GM12878 (cell line): Measurements from ENCODE around the gene PREX1. TPM values are rescaled to one million over a fixed set of nuclear protein-coding genes. Genes with fewer than 3 reads are reported as not detected.
A peak's percentile ranks its signal among the peaks of the same experiment; 100 is the strongest.

Source experiments
- ATAC-seq: fragments of 200-7000 bp; cut with Tn5 transposase; 3 replicates; pipeline ENCODE4 v1.9.1; 2020; ENCODE audit warnings: mild to moderate bottlenecking, moderate library complexity
- BruUV-seq: library from RNA; stranded (reverse); fragments of 400-500 nt; replicated peaks from 2 replicates; lab custom pipeline; 2021; lab: Mats Ljungman, UMichigan
- CTCF ChIA-PET: fragments of 300-600 bp; sonication (Branson Sonifier 250); formaldehyde crosslinking; extraction: SDS; loops from one replicate; lab custom pipeline; 2021; ENCODE audit warnings: inconsistent platforms; lab: Yijun Ruan, JAX
- POLR2A ChIA-PET: fragments of 350-600 bp; formaldehyde crosslinking; extraction: SDS; loops from one replicate; lab custom pipeline; 2021; ENCODE audit warnings: inconsistent platforms; lab: Charles Lee
- RAD21 ChIA-PET: fragments of 300-600 bp; sonication (Branson Sonifier 250); formaldehyde crosslinking; loops from one replicate; lab custom pipeline; 2023; ENCODE audit warnings: antibody characterized with exemption; ENCODE audit not compliant: unreplicated experiment; lab: Charles Lee
- SMC1A ChIA-PET: fragments of 300-600 bp; sonication (Branson Sonifier 250); formaldehyde crosslinking; loops from one replicate; lab custom pipeline; 2023; ENCODE audit not compliant: unreplicated experiment, uncharacterized antibody; lab: Charles Lee
- DNase-seq: peaks from one replicate; pipeline ENCODE4 v3.0.0-alpha.2; 2011; ENCODE audit warnings: low read depth, low spot score
- FAIRE-seq: peaks from 3 replicates; lab custom pipeline; 2011; peaks lifted over from hg19 to GRCh38; lab: Jason Lieb, UNC
- H2AFZ ChIP-seq: 2 replicates; pipeline ENCODE4 v1.6.0; 2011; ENCODE audit warnings: low read depth, low read length, control low read depth; ENCODE audit not compliant: control insufficient read depth
- H3K27ac ChIP-seq: 2 replicates; pipeline ENCODE4 v1.5.1; 2011; ENCODE audit warnings: control low read depth; ENCODE audit not compliant: control insufficient read depth, insufficient read depth
- H3K27me3 ChIP-seq, 2 experiments: replicated peaks in 1 of 2; 2 replicates each; pipeline versions ENCODE4 v1.6.0 to v1.6.1; 2011; ENCODE audit warnings: low read length in 1 of 2; ENCODE audit not compliant: control insufficient read depth in 2 of 2, insufficient read depth in 2 of 2
- H3K36me3 ChIP-seq, 2 experiments: 2 replicates each; pipeline ENCODE4 v1.5.1; 2011; ENCODE audit warnings: low read length in 1 of 2; ENCODE audit not compliant: control insufficient read depth in 2 of 2, insufficient read depth in 2 of 2
- H3K4me1 ChIP-seq: 2 replicates; pipeline ENCODE4 v1.6.1; 2011; ENCODE audit warnings: mild to moderate bottlenecking, low read length, moderate library complexity, mixed read lengths; ENCODE audit not compliant: control insufficient read depth, insufficient read depth
- H3K4me2 ChIP-seq: 2 replicates; pipeline ENCODE4 v1.6.0; 2011; ENCODE audit warnings: control low read depth; ENCODE audit not compliant: control insufficient read depth, insufficient read depth
- H3K4me3 ChIP-seq: fragments of 200-600 bp; sonication (generic); 2 replicates; pipeline ENCODE4 v1.5.1; 2016
- H3K79me2 ChIP-seq: 2 replicates; pipeline ENCODE4 v1.6.0; 2011; ENCODE audit warnings: low read length; ENCODE audit not compliant: control insufficient read depth, insufficient read depth
- H3K9ac ChIP-seq: 2 replicates; pipeline ENCODE4 v1.8.0; 2011; ENCODE audit warnings: low read length, control low read depth, mixed read lengths; ENCODE audit not compliant: control insufficient read depth, insufficient read depth
- H3K9me3 ChIP-seq: replicated peaks from 3 replicates; pipeline ENCODE4 v1.5.1; 2011; ENCODE audit warnings: mild to moderate bottlenecking, low read length; ENCODE audit not compliant: control insufficient read depth, insufficient read depth
- H4K20me1 ChIP-seq: 2 replicates; pipeline ENCODE4 v1.6.0; 2011; ENCODE audit not compliant: control insufficient read depth, insufficient read depth
- BACH1 ChIP-seq: fragments of 450-650 bp; IDR thresholded peaks from 2 replicates; pipeline ENCODE4 v1.6.1; 2017; ENCODE audit warnings: mild to moderate bottlenecking, borderline replicate concordance
- CHD4 ChIP-seq: fragments of 200-600 bp; sonication (generic); IDR thresholded peaks from 2 replicates; pipeline ENCODE4 v1.6.1; 2016; ENCODE audit warnings: mild to moderate bottlenecking
- CREM ChIP-seq: IDR thresholded peaks from 2 replicates; pipeline ENCODE4 v1.6.1; 2014; ENCODE audit warnings: antibody characterized with exemption, low read depth
- EGR1 ChIP-seq, 2 experiments: IDR thresholded peaks; 1 replicate in 1 of 2; 2 replicates in 1 of 2; pipeline ENCODE4 v1.6.1; 2011 to 2012; ENCODE audit warnings: low read depth in 2 of 2, low read length in 2 of 2, borderline replicate concordance in 1 of 2, mild to moderate bottlenecking in 1 of 2, moderate library complexity in 1 of 2
- EP300 ChIP-seq, 2 experiments: fragments of 150-350 bp in 1 of 2; IDR thresholded peaks; 2 replicates each; pipeline ENCODE4 v1.6.1; 2011 to 2012; ENCODE audit warnings: low read depth in 2 of 2, low read length in 2 of 2, borderline replicate concordance in 1 of 2, improper control_type of control experiment in 1 of 2, inconsistent platforms in 1 of 2; ENCODE audit not compliant: control insufficient read depth in 1 of 2
- HCFC1 ChIP-seq: fragments of 150-350 bp; IDR thresholded peaks from 2 replicates; pipeline ENCODE4 v1.6.1; 2014; ENCODE audit warnings: low read length
- MEF2A ChIP-seq: IDR thresholded peaks from 2 replicates; pipeline ENCODE4 v1.6.1; 2011; ENCODE audit warnings: low read depth, mild to moderate bottlenecking, low read length, moderate library complexity; ENCODE audit not compliant: insufficient read depth
- MEF2B ChIP-seq: fragments of 450-650 bp; IDR thresholded peaks from 2 replicates; pipeline ENCODE4 v1.6.1; 2018; ENCODE audit warnings: mild to moderate bottlenecking, moderate library complexity; ENCODE audit not compliant: partially characterized antibody, poor library complexity, severe bottlenecking
- NFXL1 ChIP-seq: fragments of 450-650 bp; IDR thresholded peaks from 2 replicates; pipeline ENCODE4 v1.6.1; 2017; ENCODE audit warnings: antibody characterized with exemption, mild to moderate bottlenecking, borderline replicate concordance
- POLR2AphosphoS2 ChIP-seq: IDR thresholded peaks from 2 replicates; pipeline ENCODE4 v1.6.1; 2011; ENCODE audit warnings: low read depth, mild to moderate bottlenecking, low read length, improper control_type of control experiment, moderate library complexity
- RCOR1 ChIP-seq: conservative IDR thresholded peaks from 2 replicates; pipeline ENCODE4 v1.6.1; 2012; ENCODE audit warnings: low read depth, low read length, improper control_type of control experiment
- SMARCA5 ChIP-seq: fragments of 450-650 bp; IDR thresholded peaks from 2 replicates; pipeline ENCODE4 v1.6.1; 2017; ENCODE audit warnings: mild to moderate bottlenecking
- SMC3 ChIP-seq: IDR thresholded peaks from 2 replicates; pipeline ENCODE4 v1.6.1; 2011; ENCODE audit warnings: low read length, improper control_type of control experiment, borderline replicate concordance
- SPI1 ChIP-seq: IDR thresholded peaks from 2 replicates; pipeline ENCODE4 v1.6.1; 2011; ENCODE audit warnings: low read depth, mild to moderate bottlenecking, low read length, moderate library complexity, borderline replicate concordance; ENCODE audit not compliant: insufficient read depth
- TCF12 ChIP-seq: IDR thresholded peaks from 2 replicates; pipeline ENCODE4 v1.6.1; 2011; ENCODE audit warnings: low read depth, mild to moderate bottlenecking, low read length
- WGBS: methylation state at CpG from one replicate; pipeline ENCODE4 v1.1.6; 2016; ENCODE audit warnings: low lambda C conversion rate; ENCODE audit not compliant: insufficient replicate concordance, insufficient coverage; ENCODE audit errors: missing lambda C conversion rate; 5-methylcytosine and 5-hydroxymethylcytosine counted together
- in situ Hi-C: fragments of 300-500 bp; cut with MboI; formaldehyde crosslinking; loops from 9 replicates; pipeline ENCODE4 v1.14.3; 2018; ENCODE audit warnings: mixed read lengths
- intact Hi-C: fragments of 100-400 bp; cut with micrococcal nuclease; formaldehyde crosslinking; loops from one replicate; pipeline ENCODE4 v1.14.2; 2022; ENCODE audit not compliant: unreplicated experiment
- polyA plus RNA-seq, 11 experiments: library from polyadenylated mRNA; depleted of rRNA in 4 of 11; unstranded in 6 of 11; stranded (reverse) in 5 of 11; fragments of >200 nt; fragmentation: Nextera tagmentation in 4 of 11; fragmentation: Illumina TruSeq in 1 of 11; extraction: Ambion mirVana in 4 of 11; extraction: Trizol in 1 of 11; gene quantifications; 1 replicate in 1 of 11; 2 replicates in 10 of 11; pipeline versions ENCODE4 v1.2.1 to v1.2.3, GENCODE V29; 2011 to 2016; ENCODE audit warnings: inconsistent platforms in 2 of 11, missing spikeins in 2 of 11, low read depth in 1 of 11
- total RNA-seq, 4 experiments: library from RNA; depleted of rRNA in 3 of 4; stranded (reverse); fragments of >200 nt in 3 of 4; fragmentation: Illumina TruSeq in 1 of 4; extraction: Trizol in 1 of 4; gene quantifications; 2 replicates each; pipeline versions ENCODE4 v1.2.1 to v1.2.3, GENCODE V29; 2013 to 2021

The PREX1 gene
- total and polyA plus RNA-seq, 10 of the 15 experiments (the other 5 are each of a cell fraction or from before 2014, with no cell fraction given): 2.6 to 114 (median 38.9) TPM

- H2AFZ ChIP-seq: no peak overlapping the region
- H3K27ac ChIP-seq: no peak overlapping the region
- H3K4me3 ChIP-seq: no peak overlapping the region
- SMC1A ChIA-PET: interaction anchor here (1.0 kb wide), 1 partner anchor 58 kb away, joined by 3 read pairs; no protein-coding TSS in a partner anchor
- in situ Hi-C loops (no loop called here), intact Hi-C loops (no loop called here)
- DNase-seq (no peak), FAIRE-seq (no peak), ATAC-seq (peak; percentile 77)
- H4K20me1 ChIP-seq: no peaks in the 10 kb centered on the region
- 71% methylated on average over 14 of the region's 14 CpGs for WGBS
- RAD21 ChIA-PET: no interaction called here
- H3K9ac ChIP-seq: no peak overlapping the region
- no peaks in the 10 kb centered on the region for H3K79me2 ChIP-seq
- no TSS peak for BruUV-seq
- CTCF ChIA-PET: interaction anchor here (1.2 kb wide), 1 partner anchor 22 kb away, joined by 3 read pairs; no protein-coding TSS in a partner anchor
- no peak overlapping the region for H3K4me2 ChIP-seq
- TF ChIP-seq CHD4 (no peak), TCF12 (no peak), SMC3 (no peak), POLR2AphosphoS2 (no peak), SPI1 (peak; percentile 29; the same call in 1 of the 2 replicates)
- peaks cover 42 to 43% of the 10 kb centered on the region in 2 experiments for H3K36me3 ChIP-seq
- no peaks in the 10 kb centered on the region for H3K4me1 ChIP-seq
- H3K27me3 ChIP-seq: no peaks in the 10 kb centered on the region
- POLR2A ChIA-PET: no interaction called here
- no peaks in the 10 kb centered on the region for H3K9me3 ChIP-seq
Observed at GRCh38 chr20:48679599-48679998, 148.2 kb downstream of the PREX1 start.

- no peak overlapping the region for H3K4me3 ChIP-seq
- WGBS: 94% methylated on average over 3 of the region's 3 CpGs
- CTCF ChIA-PET: interaction anchor here (1.2 kb wide), 1 partner anchor 22 kb away, joined by 3 read pairs; no protein-coding TSS in a partner anchor
Observed at GRCh38 chr20:48679011-48679410, 148.8 kb downstream of the PREX1 start.

More at GRCh38 chr20:48679011-48679410, 148.8 kb downstream of the PREX1 start:
- in situ Hi-C loops: no loop called here
- Histone ChIP-seq H3K4me1 (no peaks in the 10 kb centered on the region), H3K27ac (no peak overlapping the region), H3K27me3 (no peaks in the 10 kb centered on the region)
- FAIRE-seq: no peak
- no TSS peak for BruUV-seq
- ATAC-seq: no peak
- RAD21 ChIA-PET: no interaction called here
- TF ChIP-seq EGR1 (IDR thresholded peaks at IDR 0.05; ENCODE audit: borderline replicate concordance in 1 of 2, low read depth in 2 of 2, low read length in 2 of 2) (no peak), NFXL1 (peak; percentile 62; the same call in 1 of the 2 replicates), MEF2A (no peak), RCOR1 (no peak), CHD4 (no peak), HCFC1 (no peak), CREM (no peak), EP300 (IDR thresholded peaks at IDR 0.05; ENCODE audit: borderline replicate concordance in 1 of 2, control insufficient read depth in 1 of 2, low read depth in 2 of 2, low read length in 2 of 2) (no peak), BACH1 (no peak), SMARCA5 (0 out of 2 replicates have a peak, but pooled peaks have one; percentile 20), MEF2B (no peak)
- TF ChIP-seq, all 136 proteins: peak for 2
- H2AFZ ChIP-seq: no peak overlapping the region
- DNase-seq: no peak
- ChIA-PET POLR2A (no interaction called here), SMC1A (interaction anchor here (0.7 to 1.0 kb wide), 2 partner anchors 59 to 262 kb away, joined by 3 read pairs; no protein-coding TSS in a partner anchor)
- H3K9ac ChIP-seq: no peak overlapping the region
- H3K79me2 ChIP-seq: no peaks in the 10 kb centered on the region
- intact Hi-C loops: no loop called here
- H3K4me2 ChIP-seq: no peak overlapping the region
- H3K9me3 ChIP-seq: no peaks in the 10 kb centered on the region
- no peaks in the 10 kb centered on the region for H4K20me1 ChIP-seq
- H3K36me3 ChIP-seq: peaks cover 38 to 47% of the 10 kb centered on the region in 2 experiments
